Natural killer cell (primary cell): ENCODE data around the gene RSAD2. TPM values are rescaled to one million over a fixed set of nuclear protein-coding genes. Genes with fewer than 3 reads are reported as not detected.

Experiments
- ATAC-seq, 3 donors: fragments of 150-1000 bp in 2 of 3; fragments of 200-7000 bp in 1 of 3; cut with Tn5 transposase; 1 replicate in 1 of 3; 2 replicates in 2 of 3; pipeline ENCODE4 v1.10.0; 2021; ENCODE audit warnings: mild to moderate bottlenecking in 2 of 3, moderate library complexity in 2 of 3
- DNase-seq, 2 donors: peaks; one replicate each; pipeline versions ENCODE4 v3.0.0 to v3.0.0-alpha.2; 2013 to 2021; ENCODE audit warnings: mixed read lengths in 1 of 2
- H3K27ac ChIP-seq: one replicate; pipeline ENCODE4 v1.5.1; 2013; ENCODE audit warnings: mild to moderate bottlenecking, low read length
- H3K27me3 ChIP-seq: one replicate; pipeline ENCODE4 v1.6.1; 2013; ENCODE audit warnings: low read length; ENCODE audit not compliant: control insufficient read depth, insufficient read depth
- H3K36me3 ChIP-seq: one replicate; pipeline ENCODE4 v1.6.1; 2013; ENCODE audit warnings: low read length; ENCODE audit not compliant: control insufficient read depth, insufficient read depth
- H3K4me1 ChIP-seq: one replicate; pipeline ENCODE4 v1.6.1; 2013; ENCODE audit warnings: low read length; ENCODE audit not compliant: control insufficient read depth, insufficient read depth
- H3K4me3 ChIP-seq: one replicate; pipeline ENCODE4 v1.5.1; 2013; ENCODE audit warnings: low read length
- H3K9me3 ChIP-seq: one replicate; pipeline ENCODE4 v1.6.1; 2013; ENCODE audit warnings: low read length; ENCODE audit not compliant: control insufficient read depth, insufficient read depth
- H3K27ac Mint-ChIP-seq, 2 donors: one replicate each; pipeline ENCODE4 v1.8.0; 2022; ENCODE audit warnings: mild to moderate bottlenecking in 2 of 2, mixed read lengths in 2 of 2, moderate library complexity in 1 of 2
- H3K27me3 Mint-ChIP-seq, 2 donors: one replicate each; pipeline ENCODE4 v1.8.0; 2022; ENCODE audit warnings: low read depth in 2 of 2, mixed read lengths in 2 of 2
- H3K36me3 Mint-ChIP-seq: one replicate; pipeline ENCODE4 v1.8.0; 2022; ENCODE audit warnings: mixed read lengths
- H3K4me1 Mint-ChIP-seq, 2 donors: one replicate each; pipeline ENCODE4 v1.8.0; 2022; ENCODE audit warnings: mixed read lengths in 2 of 2
- H3K4me3 Mint-ChIP-seq: one replicate; pipeline ENCODE4 v1.8.0; 2022; ENCODE audit warnings: mild to moderate bottlenecking, moderate library complexity, mixed read lengths
- H3K9me3 Mint-ChIP-seq, 2 donors: one replicate each; pipeline ENCODE4 v1.8.0; 2022; ENCODE audit warnings: mixed read lengths in 2 of 2
- WGBS: methylation state at CpG from one replicate; pipeline ENCODE4 v1.1.7; 2013; ENCODE audit warnings: missing lambda C conversion rate; ENCODE audit not compliant: insufficient coverage; 5-methylcytosine and 5-hydroxymethylcytosine counted together
- intact Hi-C: fragments of 100-400 bp; cut with micrococcal nuclease; formaldehyde crosslinking; loops from one replicate; pipeline ENCODE4 v1.14.2; 2022
- total RNA-seq, 4 donors: library from RNA; stranded (reverse); fragments of 120-200 nt in 1 of 4; gene quantifications; one replicate each; pipeline versions ENCODE4 v1.2.3 to v1.2.4, GENCODE V29; 2013 to 2022
- TF ChIP-seq, protein P1 (sequence below): fragments of 200-600 bp; IDR thresholded peaks from one replicate; pipeline ENCODE4 v1.8.0; 2022; ENCODE audit warnings: antibody characterized with exemption

RSAD2 gene
- total RNA-seq, 3 donors from 2014 or later (not counting 1 experiment from before 2014, with no cell fraction given) = 7.9 to 12.0 (median 9.4) TPM

DNA sequence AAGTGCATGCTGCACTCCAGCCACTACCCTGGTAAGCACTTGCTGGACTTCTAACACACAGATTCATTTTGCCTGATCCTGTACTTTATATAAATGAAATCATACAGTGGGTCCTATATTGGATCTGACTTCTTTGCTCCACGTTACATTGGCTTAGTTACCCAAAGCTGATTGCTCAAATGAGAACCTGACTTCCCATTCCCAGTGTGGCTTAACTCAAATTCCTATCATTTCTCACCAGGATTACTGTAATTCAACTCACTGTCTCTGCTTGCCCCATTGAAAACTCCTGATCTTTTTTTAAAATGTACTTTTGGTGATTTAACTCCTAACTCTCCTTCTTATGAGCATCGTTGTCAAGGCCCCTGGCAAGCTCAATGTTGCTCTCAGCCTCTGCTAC lies 1.4 kb downstream of the RSAD2 start:
- Histone ChIP-seq H3K9me3 (no peaks in the 10 kb centered on the region), H3K4me1 (peaks cover 17% of the 10 kb centered on the region), H3K4me3 (no peak overlapping the region), H3K36me3 (no peaks in the 10 kb centered on the region), H3K27ac (no peak overlapping the region), H3K27me3 (no peaks in the 10 kb centered on the region)
- Mint-ChIP-seq H3K4me3 (peak overlapping the region; percentile 86), H3K9me3 (peaks cover 0 to 2% of the 10 kb centered on the region in 2 donors), H3K36me3 (no peaks in the 10 kb centered on the region), H3K4me1 (peaks cover 38 to 39% of the 10 kb centered on the region in 2 donors), H3K27ac (peak overlapping the region in 1 of 2 donors; percentile 69), H3K27me3 (no peaks in the 10 kb centered on the region)
- TF ChIP-seq, protein P1, sequence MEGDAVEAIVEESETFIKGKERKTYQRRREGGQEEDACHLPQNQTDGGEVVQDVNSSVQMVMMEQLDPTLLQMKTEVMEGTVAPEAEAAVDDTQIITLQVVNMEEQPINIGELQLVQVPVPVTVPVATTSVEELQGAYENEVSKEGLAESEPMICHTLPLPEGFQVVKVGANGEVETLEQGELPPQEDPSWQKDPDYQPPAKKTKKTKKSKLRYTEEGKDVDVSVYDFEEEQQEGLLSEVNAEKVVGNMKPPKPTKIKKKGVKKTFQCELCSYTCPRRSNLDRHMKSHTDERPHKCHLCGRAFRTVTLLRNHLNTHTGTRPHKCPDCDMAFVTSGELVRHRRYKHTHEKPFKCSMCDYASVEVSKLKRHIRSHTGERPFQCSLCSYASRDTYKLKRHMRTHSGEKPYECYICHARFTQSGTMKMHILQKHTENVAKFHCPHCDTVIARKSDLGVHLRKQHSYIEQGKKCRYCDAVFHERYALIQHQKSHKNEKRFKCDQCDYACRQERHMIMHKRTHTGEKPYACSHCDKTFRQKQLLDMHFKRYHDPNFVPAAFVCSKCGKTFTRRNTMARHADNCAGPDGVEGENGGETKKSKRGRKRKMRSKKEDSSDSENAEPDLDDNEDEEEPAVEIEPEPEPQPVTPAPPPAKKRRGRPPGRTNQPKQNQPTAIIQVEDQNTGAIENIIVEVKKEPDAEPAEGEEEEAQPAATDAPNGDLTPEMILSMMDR = no peak
- WGBS = 98% methylated on average over 2 of the region's 2 CpGs
- intact Hi-C loops = no loop called here
- no peak for ATAC-seq
- no peak for DNase-seq

DNA sequence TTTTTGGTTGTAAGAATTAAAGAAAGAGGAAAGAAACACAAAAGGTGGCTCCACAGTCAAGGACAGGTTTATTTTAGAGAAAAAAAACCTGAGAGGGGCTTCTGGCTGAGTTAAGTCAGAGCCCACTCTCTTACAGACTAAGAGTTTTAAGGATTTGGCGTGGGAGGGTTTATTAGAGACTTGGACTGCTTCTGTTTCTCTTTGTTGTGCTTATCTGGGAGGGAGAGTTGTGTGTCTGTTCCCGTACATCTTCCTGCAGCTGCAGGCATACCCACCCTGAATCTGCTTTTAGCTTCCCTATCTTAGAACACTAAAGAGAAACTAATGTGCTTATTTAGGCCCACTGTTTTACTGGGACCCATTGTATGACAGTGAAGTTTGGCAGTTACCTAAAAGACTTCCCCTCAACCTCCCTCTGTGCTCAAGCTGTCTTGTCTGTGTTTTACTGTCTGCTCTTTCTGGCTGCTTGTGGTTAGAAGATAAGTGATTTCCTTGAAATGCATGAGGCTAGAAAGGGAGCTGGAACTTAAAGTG lies 2.7 kb downstream of the RSAD2 start:
- ATAC-seq (peak in 1 of 3 donors; percentile 20), DNase-seq (peak in 1 of 2 donors; percentile 60)
- peak overlapping the region; percentile 8 for H3K27ac ChIP-seq
- H3K9me3 ChIP-seq = no peaks in the 10 kb centered on the region
- WGBS = 63% methylated on average over 1 of the region's 2 CpGs
- Mint-ChIP-seq H3K27me3 (no peaks in the 10 kb centered on the region), H3K27ac (peak overlapping the region; percentile 19 to 79), H3K4me3 (peak overlapping the region; percentile 10), H3K9me3 (no peaks in the 10 kb centered on the region), H3K36me3 (no peaks in the 10 kb centered on the region), H3K4me1 (peaks cover 38 to 39% of the 10 kb centered on the region in 2 donors)
- H3K36me3 ChIP-seq = no peaks in the 10 kb centered on the region
- no peak overlapping the region for H3K4me3 ChIP-seq
- intact Hi-C loops = no loop called here
- H3K4me1 ChIP-seq = peaks cover 17% of the 10 kb centered on the region
- TF ChIP-seq, protein P1 = no peak
- H3K27me3 ChIP-seq = no peaks in the 10 kb centered on the region

DNA sequence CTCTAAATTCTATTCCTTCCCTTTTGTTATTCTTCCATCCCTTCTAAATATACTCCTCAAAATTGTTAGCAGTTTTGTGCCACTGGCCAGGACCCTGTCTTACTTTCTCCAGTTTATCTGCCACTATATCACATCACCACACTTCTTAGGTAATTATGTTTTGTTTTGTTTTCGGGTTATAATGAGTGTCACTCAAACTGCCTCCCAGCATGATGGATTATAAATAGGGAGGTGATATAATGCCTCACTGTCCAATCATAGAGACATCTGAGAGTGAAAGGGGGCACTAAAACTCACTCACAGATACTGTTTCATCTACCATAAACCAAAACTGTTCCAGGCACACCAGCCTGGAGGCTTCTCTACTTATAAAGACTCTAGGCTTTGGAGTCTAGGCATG lies 3.5 kb downstream of the RSAD2 start:
- Mint-ChIP-seq H3K27ac (peak overlapping the region; percentile 19 to 79), H3K36me3 (no peaks in the 10 kb centered on the region), H3K4me1 (peaks cover 38 to 39% of the 10 kb centered on the region in 2 donors), H3K27me3 (no peaks in the 10 kb centered on the region), H3K4me3 (peak overlapping the region; percentile 22), H3K9me3 (no peaks in the 10 kb centered on the region)
- no peaks in the 10 kb centered on the region for H3K36me3 ChIP-seq
- DNase-seq (no peak), ATAC-seq (no peak)
- H3K4me1 ChIP-seq = peaks cover 17% of the 10 kb centered on the region
- intact Hi-C loops = no loop called here
- no peak overlapping the region for H3K4me3 ChIP-seq
- no peaks in the 10 kb centered on the region for H3K27me3 ChIP-seq
- TF ChIP-seq, protein P1 = no peak
- no peak overlapping the region for H3K27ac ChIP-seq
- no CpG with 5 or more reads among the region's 1 CpG for WGBS
- H3K9me3 ChIP-seq = no peaks in the 10 kb centered on the region

DNA sequence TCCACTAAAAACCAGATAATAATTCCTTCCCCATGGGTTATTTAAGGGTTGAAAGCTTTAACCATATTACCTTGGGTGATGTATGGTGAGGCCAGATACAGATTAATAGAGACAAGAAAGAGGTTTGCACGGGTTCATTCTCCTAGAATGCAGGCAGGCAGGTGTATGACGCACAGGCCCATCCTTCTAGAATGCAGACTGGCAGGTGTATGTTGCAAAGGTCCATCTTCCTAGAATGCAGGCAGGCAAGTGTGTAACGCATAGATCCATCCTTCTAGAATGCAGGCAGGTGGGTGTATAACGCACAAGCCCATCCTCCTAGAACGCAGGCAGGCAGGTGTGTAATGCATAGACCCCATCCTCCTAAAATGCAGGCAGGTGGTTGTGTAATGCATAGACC lies 3.9 kb downstream of the RSAD2 start:
- Histone ChIP-seq H3K27me3 (no peaks in the 10 kb centered on the region), H3K27ac (no peak overlapping the region), H3K4me1 (peaks cover 17% of the 10 kb centered on the region), H3K9me3 (no peaks in the 10 kb centered on the region), H3K36me3 (no peaks in the 10 kb centered on the region), H3K4me3 (no peak overlapping the region)
- peaks cover 38 to 39% of the 10 kb centered on the region in 2 donors for H3K4me1 Mint-ChIP-seq
- WGBS = 98% methylated on average over 5 of the region's 5 CpGs
- no peak for ATAC-seq
- no peak overlapping the region for H3K4me3 Mint-ChIP-seq
- H3K36me3 Mint-ChIP-seq = no peaks in the 10 kb centered on the region
- DNase-seq = no peak
- no peak overlapping the region for H3K27ac Mint-ChIP-seq
- no peaks in the 10 kb centered on the region for H3K27me3 Mint-ChIP-seq
- TF ChIP-seq, protein P1 = no peak
- H3K9me3 Mint-ChIP-seq = no peaks in the 10 kb centered on the region
- intact Hi-C loops = no loop called here
